HG03520 (cell line): Measurements from ENCODE around the gene ZBP1.

ENCODE experiments used
- ATAC-seq: cut with Tn5 transposase; IDR thresholded peaks from one replicate; pipeline ENCODE4 v1.9.1; 2021; ENCODE audit warnings: mild to moderate bottlenecking, moderate library complexity; ENCODE audit not compliant: unreplicated experiment

Gene ZBP1

GRCh38 chr20:57588596-57588995 lies 31.6 kb downstream of the ZBP1 start:
- ATAC-seq, result no peak

GRCh38 chr20:57587989-57588377 lies 32.2 kb downstream of the ZBP1 start:
- no peak for ATAC-seq

DNA sequence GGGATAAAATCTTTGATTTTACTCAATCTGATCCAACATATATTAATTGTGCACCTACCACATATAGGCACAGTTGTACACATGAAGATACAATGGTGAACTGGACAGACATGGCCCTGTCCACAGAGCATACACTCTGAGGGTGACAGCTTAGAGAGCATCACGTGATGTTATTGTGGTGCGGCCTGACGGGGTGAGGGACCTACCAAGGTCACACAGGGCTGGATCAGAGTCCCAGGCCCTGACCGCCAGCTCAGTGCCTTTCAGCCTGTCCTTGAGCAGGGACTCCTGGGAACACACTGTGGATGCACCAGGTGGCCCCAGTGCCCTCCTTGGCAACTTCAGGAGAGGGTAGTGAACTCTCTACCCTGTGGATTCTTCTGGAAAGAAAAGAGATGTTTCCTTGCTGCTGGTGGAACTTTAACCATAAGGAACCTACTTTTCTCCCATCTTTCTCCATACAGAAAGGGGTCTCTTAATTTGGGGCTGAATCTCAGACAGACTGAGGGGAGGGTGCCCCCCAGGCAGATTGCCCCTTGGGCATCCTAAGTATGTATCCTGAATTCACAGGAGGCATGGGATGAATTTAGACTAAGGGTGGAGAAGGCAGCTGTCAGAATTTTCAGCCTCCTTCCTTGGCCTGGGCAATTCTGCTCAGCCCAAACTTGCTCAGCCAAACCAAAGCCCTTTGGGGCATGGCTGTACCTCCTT lies 32.8 kb downstream of the ZBP1 start:
- ATAC-seq, result no peak

DNA sequence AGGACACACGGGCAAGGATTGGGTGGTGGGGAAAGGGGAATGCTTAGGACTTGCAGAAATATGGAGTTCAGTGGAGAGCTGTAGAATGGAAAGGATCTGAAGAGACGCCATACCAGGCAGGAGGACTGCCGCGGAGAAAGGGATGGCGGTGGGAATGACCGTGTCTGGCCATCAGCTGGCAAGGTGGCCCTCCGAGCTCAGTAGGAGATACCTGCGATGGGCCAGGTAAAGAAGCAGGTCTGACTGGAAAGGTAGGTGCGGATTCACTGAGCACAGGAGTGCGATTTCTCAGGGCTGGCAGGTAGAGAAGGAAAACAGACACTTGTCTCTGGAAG lies 33.3 kb downstream of the ZBP1 start:
- ATAC-seq, result no peak

DNA sequence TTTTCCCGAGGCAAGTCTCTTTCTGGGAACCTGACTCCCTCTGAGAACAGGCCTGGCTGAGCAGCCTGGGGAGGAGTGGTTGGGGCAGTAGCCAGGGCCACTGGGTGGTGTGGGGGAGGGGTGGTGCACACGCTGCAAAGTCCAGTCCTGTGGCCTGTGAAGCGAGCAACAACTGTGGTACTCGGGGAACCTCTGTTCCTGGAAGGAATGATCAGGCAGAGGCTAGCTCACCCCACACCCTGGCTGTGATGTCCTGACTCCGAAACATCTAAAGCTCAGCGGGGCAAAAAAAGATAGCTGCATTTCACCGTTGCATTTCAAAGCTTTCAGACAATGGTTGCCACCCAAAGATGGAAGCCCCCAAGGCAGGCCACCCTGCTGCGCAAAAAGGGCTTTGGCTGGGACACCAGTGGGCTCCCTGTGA lies 33.8 kb downstream of the ZBP1 start:
- no peak for ATAC-seq

GRCh38 chr20:57585466-57586213 lies 34.6 kb downstream of the ZBP1 start:
- no peak for ATAC-seq

DNA sequence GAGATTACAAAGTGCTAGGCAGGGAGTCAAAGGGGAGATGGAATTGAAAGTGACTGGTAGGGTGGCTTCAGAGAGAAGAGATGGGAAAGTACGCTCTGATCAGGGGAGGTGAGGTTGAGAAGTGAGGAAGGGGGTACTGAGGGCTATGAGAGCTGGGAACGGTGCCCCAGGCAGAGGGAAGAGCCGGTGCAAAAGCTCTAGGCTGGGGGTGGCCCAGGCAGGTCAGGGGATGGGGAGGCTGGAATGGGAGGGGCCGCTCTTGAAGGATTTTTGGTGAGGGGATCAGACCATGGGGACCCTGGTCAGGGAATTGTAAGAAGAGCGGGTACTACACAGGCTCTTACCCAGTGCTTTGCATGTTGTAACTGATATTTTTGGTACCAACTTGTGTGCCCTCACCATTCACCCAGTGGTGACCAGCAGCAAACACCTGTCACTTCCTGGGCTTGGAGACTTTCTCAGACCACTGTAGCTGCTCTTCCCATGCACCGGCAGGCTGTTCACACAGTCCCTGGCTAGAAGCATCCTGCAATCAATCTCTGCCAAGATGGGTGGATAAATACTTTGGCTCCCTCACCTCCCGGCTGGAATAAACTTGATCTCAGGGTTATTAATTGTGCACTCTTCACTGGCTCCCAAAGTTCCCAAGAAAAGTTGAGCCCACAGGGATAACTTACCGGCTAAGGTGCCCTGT lies 35.3 kb downstream of the ZBP1 start:
- ATAC-seq, result no peak

DNA sequence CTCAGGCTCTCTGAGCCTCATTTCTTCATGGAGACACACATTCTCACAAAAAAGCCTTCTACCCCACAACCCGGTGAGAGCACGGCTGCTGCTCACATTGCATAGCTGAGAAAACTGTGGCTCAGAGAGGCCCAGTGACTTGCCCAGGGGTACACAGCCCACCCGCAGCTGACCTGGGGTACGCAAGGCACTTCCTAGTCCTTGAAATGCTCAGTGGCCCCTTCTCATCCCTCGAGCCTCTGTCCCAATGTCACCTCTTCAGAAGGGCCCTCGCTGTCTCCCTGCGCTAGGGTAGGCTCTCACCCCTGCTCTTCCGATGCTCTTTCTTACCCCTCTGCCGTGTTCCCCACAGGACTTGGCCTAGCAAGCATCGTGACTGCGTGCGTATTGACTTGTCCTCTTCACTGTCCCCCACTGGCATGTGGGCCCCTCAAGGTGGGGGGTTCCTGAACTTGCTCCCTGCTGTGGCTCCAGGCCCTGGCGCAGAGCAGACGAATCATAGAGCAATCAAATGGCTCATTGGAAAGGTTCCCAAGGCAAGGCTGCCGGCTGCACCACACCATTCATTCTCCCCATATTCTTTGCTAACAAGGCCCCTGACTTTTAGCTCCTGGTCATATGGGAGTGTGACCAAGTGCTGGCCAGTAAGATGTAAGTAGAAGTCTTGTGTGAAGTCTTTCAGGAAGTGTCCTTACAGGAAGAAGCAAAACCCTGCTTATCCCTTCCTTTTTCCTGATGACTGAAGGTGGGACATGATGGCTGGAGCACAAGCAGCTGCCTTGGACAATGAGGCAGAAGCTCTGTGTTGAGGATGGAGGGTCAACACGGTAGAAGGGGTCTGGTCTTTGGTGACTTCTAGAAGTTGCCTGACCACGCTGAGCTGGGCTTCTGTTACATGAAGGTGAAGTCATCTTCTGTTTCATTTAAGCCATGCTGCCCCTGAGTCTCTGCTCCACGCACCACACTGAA lies 36.7 kb downstream of the ZBP1 start:
- no peak for ATAC-seq

GRCh38 chr20:57582432-57583288 lies 37.6 kb downstream of the ZBP1 start:
- ATAC-seq, result no peak

GRCh38 chr20:57582029-57582378 lies 38.2 kb downstream of the ZBP1 start:
- no peak for ATAC-seq

DNA sequence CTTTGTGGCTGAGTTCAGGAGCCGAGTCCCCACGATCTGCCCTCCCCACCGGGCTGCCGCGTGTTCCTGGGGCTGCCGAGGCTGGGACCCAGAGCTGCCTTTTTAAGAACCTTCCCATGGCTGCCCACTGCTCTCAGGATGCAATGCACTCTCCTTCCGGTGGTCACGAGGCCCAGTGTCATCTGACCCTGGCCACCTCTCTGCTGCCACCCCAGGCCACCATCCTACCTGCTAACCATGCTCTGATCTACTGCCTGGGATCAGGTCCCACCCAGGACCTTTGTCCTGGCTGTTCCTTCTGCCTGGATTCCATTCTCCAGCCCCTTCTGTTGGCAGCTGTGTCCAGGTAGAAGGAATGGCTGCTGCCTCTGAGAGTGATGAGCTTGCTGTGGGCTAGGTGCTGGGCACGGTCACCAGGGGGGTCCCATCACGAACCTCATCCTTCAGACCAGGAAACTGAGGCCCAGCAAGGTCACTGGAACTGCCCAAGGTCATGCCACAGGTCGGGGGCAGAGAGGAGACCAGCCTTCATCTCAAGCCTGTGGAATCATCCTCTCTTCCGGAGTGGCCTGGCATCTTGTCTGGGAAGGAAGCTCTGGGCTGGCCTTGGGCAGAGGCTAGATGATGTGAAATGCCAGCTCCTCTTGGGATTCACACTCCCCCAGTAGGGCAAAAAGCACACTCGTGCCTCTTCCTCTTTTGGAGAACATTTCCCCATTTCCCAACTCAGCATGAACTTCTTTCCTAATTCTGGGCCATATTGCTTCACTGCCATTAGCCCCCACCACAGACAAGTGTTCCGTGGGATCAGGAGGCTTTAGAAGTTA lies 38.8 kb downstream of the ZBP1 start:
- no peak for ATAC-seq

DNA sequence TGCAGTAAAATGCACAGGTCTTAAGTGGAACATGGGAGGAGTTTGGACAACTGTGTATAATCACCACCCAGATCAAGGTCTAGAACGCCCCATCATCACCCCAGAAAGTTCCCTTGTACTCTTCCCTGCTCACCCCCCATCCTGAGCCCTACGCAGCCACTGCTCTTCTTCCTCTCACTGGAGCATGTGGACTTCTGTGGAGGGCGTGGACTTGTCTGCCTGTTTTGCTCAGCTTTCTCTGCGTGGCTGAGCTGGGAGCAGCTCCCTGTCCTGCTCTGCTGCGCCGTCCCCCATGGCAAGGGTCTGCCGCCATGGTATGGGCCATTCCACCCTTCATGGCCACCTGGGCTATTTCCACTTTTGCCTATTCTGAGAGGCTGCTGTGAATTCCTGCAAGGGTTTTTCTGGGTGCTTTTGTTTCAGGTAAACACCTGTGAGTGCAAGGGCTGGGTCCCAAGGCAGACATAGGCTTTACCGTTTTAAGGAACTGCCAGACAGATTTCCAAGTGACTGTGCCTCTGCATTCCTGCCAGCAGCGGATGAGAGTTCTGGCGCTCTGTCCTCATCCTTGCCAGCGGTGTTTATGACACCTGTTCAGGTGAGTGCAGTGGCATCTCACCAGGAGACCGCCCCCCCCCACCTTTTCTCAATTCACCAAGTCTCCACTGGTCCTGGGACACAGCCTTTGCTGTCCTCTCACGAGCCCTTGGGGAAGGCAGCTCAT lies 39.6 kb downstream of the ZBP1 start:
- ATAC-seq, result no peak

DNA sequence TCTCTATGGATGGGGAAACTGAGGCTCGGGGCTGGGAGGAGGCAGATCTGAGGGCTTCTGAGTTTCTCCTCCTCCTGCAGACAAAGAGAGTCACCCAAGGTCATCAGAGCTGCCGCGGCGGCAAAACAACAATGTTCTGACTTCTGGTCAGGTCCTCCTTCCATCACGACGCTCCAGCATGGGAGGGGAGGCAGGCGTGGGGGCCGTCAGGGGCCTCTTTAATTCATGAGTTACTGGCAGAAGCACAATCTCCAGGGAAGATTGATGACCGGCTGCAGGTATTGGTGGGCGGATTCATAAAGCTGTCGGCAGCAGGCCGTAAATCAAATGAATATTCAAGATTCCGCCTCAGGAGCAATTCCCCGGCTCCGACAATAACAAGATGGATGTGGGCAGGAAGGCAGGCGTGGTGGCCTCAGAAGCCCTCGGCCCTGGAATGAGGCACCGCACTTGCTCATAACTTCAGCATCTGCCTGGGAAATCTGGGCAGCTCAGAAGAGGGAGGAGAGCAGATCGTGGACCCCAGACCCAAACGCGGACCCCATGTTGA lies 40.3 kb downstream of the ZBP1 start:
- ATAC-seq, result no peak

- no peak for ATAC-seq
Measured at GRCh38 chr20:57579331-57579897, 40.8 kb downstream of the ZBP1 start.

DNA sequence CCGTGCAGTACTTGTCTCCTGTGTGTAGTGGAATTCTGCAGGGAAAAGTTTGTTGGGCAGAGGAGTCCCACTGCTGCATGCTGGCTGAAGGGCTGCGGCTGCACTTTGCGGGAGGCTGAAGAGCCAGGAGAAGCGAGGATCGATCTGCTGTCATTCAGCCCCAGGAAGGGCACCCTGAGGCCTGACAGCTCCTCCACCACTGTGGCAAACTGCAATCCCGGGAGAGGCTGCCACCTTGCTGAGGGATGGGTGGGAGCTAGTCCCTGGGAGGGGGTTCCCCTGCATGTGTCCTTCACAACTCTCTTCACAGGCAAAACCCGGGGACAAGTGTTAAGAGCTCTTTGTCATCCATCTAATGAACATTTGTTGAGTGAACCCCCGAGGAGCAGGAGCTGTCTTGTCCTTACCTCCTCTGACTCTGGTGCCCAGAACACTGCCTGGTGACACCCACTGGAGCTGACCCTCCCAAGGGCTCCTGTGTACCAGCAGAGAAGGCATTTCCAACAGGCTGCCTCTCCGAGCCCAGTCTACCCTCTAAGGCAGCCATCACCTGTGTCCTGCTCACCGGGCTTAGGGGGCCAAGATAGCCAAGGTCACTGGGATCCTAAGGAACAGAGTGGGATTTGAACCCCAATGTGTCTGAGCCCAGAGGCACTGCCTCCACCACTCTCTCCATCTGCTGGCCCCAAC lies 41.6 kb downstream of the ZBP1 start:
- ATAC-seq, result no peak

DNA sequence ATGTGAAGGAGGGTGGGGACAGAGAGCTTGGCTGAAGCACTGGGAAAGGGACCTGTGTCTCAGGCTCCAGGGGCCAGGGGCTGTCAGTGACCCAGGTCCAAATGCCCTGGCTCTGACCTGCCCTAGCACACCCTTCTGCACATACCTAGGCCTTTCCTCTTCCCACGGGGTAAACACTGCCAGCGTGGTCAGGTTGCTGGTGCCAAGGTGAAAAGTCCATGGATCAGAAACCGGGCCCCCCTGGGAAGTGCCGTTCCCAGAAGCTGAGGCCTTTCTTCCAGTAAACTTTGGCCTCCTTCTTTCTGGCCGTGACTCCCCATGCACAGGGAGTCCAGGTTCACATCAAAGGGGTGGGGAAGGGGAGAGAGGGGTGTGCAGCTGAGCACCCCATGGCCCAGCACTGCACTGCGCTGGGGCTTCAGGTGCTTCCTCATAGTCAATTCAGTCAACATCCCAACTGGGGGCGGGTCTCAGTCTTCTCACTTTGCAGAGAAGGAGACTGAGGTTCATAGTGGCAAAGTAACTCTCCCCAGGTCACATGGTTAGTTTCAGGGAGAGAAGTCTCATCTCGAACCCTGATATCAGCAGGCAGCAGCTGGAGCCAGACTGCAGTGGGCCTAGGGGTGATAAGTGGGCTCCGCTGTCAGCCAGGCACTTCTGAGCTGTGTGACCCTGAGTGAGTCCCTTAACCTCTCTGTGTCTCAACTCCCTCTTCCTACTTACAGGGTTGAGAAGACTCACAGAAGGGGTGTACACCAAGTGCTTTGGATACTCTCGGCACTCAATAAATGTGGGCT lies 42.3 kb downstream of the ZBP1 start:
- no peak for ATAC-seq
